Measurements from ENCODE around the gene SH3GL2.

SH3GL2 gene

GRCh38 chr9:17574342-17574741, 4.5 kb upstream of the SH3GL2 start:
- Histone ChIP-seq H3K4me1 (ENCODE audit: control insufficient read depth, insufficient read depth, low read length, unreplicated experiment) (no peaks in the 10 kb centered on the region), H3K4me3 (ENCODE audit: low read depth, low read length) (no peak overlapping the region), H3K27me3 (ENCODE audit: insufficient read depth, low read length) (peaks cover 68% of the 10 kb centered on the region), H3K79me2 (ENCODE audit: control insufficient read depth, insufficient read depth, low read length, unreplicated experiment) (no peaks in the 10 kb centered on the region), H3K36me3 (ENCODE audit: insufficient read depth, low read length) (no peaks in the 10 kb centered on the region), H2AFZ (ENCODE audit: low read length, unreplicated experiment) (no peak overlapping the region), H3K27ac (ENCODE audit: low read depth, low read length) (no peak overlapping the region)

- Histone ChIP-seq H2AFZ (ENCODE audit: low read length, unreplicated experiment) (peak overlapping the region; percentile 1), H3K4me1 (ENCODE audit: control insufficient read depth, insufficient read depth, low read length, unreplicated experiment) (no peaks in the 10 kb centered on the region), H3K4me3 (ENCODE audit: low read depth, low read length) (peak overlapping the region; percentile 60), H3K36me3 (ENCODE audit: insufficient read depth, low read length) (no peaks in the 10 kb centered on the region), H3K79me2 (ENCODE audit: control insufficient read depth, insufficient read depth, low read length, unreplicated experiment) (no peaks in the 10 kb centered on the region), H3K27ac (ENCODE audit: low read depth, low read length) (no peak overlapping the region), H3K27me3 (ENCODE audit: insufficient read depth, low read length) (peaks cover 89% of the 10 kb centered on the region)
Observed at GRCh38 chr9:17578577-17578910, 322 bp upstream of the SH3GL2 start.

DNA sequence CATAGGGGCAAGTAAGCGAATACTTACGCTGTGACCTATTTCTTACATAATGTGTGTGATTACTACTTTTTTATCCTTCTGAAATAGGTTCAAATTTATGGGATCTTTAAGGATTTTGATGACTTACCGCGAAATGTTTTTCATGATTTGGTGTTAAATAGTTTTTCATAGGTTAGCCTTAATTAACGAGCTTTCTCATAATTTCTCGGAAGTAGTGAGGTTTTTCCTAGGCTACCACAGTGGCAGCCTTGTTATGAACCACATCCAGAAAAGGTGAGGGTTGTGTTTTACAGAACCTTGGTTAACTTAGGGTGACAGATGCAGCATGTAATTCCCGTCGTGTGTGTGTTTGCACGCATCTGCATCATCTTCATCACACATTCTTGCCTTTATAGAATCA, 1.3 kb downstream of the SH3GL2 start:
- Histone ChIP-seq H3K36me3 (ENCODE audit: insufficient read depth, low read length) (no peaks in the 10 kb centered on the region), H2AFZ (ENCODE audit: low read length, unreplicated experiment) (no peak overlapping the region), H3K27ac (ENCODE audit: low read depth, low read length) (no peak overlapping the region), H3K79me2 (ENCODE audit: control insufficient read depth, insufficient read depth, low read length, unreplicated experiment) (no peaks in the 10 kb centered on the region), H3K4me1 (ENCODE audit: control insufficient read depth, insufficient read depth, low read length, unreplicated experiment) (no peaks in the 10 kb centered on the region), H3K4me3 (ENCODE audit: low read depth, low read length) (no peak overlapping the region), H3K27me3 (ENCODE audit: insufficient read depth, low read length) (peaks cover 83% of the 10 kb centered on the region)

GRCh38 chr9:17587113-17587512, 8.2 kb downstream of the SH3GL2 start:
- Histone ChIP-seq H2AFZ (ENCODE audit: low read length, unreplicated experiment) (no peak overlapping the region), H3K79me2 (ENCODE audit: control insufficient read depth, insufficient read depth, low read length, unreplicated experiment) (no peaks in the 10 kb centered on the region), H3K4me1 (ENCODE audit: control insufficient read depth, insufficient read depth, low read length, unreplicated experiment) (no peaks in the 10 kb centered on the region), H3K27ac (ENCODE audit: low read depth, low read length) (no peak overlapping the region), H3K36me3 (ENCODE audit: insufficient read depth, low read length) (no peaks in the 10 kb centered on the region), H3K27me3 (ENCODE audit: insufficient read depth, low read length) (peaks cover 65% of the 10 kb centered on the region), H3K4me3 (ENCODE audit: low read depth, low read length) (no peak overlapping the region)

DNA sequence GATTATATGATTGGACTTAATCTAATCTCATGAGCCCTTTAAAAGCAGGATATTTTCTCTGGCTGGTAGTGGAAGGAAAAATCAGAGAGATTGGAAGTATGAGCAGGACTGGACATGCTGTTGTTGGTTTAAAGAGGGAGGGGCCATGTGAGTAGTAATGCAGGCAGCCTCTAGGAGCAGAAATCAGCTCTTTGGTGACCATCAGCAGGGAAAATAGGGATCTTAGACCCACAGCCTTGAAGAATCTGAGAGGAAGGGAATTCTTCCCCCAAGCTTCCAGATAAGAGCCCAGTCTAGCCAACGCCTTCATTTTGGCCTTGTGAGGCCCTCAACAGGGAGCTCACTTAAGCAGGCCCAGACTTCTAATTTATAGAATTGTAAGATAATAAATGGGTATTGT, 9.5 kb downstream of the SH3GL2 start:
- no peaks in the 10 kb centered on the region for H3K4me1 ChIP-seq (ENCODE audit: control insufficient read depth, insufficient read depth, low read length, unreplicated experiment)
- no peaks in the 10 kb centered on the region for H3K36me3 ChIP-seq (ENCODE audit: insufficient read depth, low read length)
- no peak overlapping the region for H3K27ac ChIP-seq (ENCODE audit: low read depth, low read length)
- no peak overlapping the region for H2AFZ ChIP-seq (ENCODE audit: low read length, unreplicated experiment)
- H3K79me2 ChIP-seq (ENCODE audit: control insufficient read depth, insufficient read depth, low read length, unreplicated experiment), result no peaks in the 10 kb centered on the region
- H3K27me3 ChIP-seq (ENCODE audit: insufficient read depth, low read length), result peaks cover 66% of the 10 kb centered on the region
- no peak overlapping the region for H3K4me3 ChIP-seq (ENCODE audit: low read depth, low read length)

DNA sequence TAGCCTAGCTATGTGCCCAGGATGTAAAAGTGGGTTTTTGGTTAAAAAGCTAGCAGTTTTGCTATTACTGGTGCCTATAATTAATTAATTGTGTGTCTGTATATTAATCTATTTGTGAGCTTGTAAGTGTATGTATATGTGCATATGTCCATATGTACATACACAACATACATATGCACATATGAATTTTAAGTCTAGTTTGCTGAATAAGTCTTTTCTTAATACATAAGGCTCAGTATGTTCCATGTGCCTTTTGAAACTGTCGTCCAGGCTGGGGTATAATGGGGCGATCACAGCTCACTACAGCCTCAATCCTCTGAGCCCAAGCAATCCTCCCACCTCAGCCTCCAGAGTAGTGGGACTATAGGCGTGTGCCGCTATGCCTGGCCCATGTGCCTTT, 10.1 kb downstream of the SH3GL2 start:
- Histone ChIP-seq H3K79me2 (ENCODE audit: control insufficient read depth, insufficient read depth, low read length, unreplicated experiment) (no peaks in the 10 kb centered on the region), H3K36me3 (ENCODE audit: insufficient read depth, low read length) (no peaks in the 10 kb centered on the region), H3K27me3 (ENCODE audit: insufficient read depth, low read length) (peaks cover 72% of the 10 kb centered on the region), H2AFZ (ENCODE audit: low read length, unreplicated experiment) (no peak overlapping the region), H3K4me1 (ENCODE audit: control insufficient read depth, insufficient read depth, low read length, unreplicated experiment) (no peaks in the 10 kb centered on the region), H3K4me3 (ENCODE audit: low read depth, low read length) (no peak overlapping the region), H3K27ac (ENCODE audit: low read depth, low read length) (no peak overlapping the region)

DNA sequence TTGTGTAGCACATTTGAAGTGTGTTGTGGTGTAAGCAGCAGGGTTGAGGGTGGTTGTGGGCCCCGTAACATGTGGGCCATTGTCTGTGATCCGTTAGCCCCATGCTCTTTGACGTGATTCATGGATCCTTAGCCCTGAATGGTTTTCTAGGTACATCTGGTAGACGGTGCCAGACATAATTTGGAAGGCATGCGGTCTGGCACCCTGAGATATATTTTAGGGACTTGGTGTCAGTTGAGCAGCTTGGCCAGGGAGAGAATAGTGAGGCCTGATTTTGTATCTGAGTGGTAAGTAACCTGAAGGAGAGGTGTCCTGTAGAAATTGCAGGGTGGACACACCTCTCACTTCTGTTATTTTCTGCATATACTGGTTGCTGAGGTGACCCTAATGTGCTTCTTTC, 10.9 kb downstream of the SH3GL2 start:
- H3K4me3 ChIP-seq (ENCODE audit: low read depth, low read length), result no peak overlapping the region
- no peaks in the 10 kb centered on the region for H3K79me2 ChIP-seq (ENCODE audit: control insufficient read depth, insufficient read depth, low read length, unreplicated experiment)

GRCh38 chr9:17594961-17595360, 16.1 kb downstream of the SH3GL2 start:
- Histone ChIP-seq H3K36me3 (ENCODE audit: insufficient read depth, low read length) (no peaks in the 10 kb centered on the region), H3K4me3 (ENCODE audit: low read depth, low read length) (no peak overlapping the region), H3K4me1 (ENCODE audit: control insufficient read depth, insufficient read depth, low read length, unreplicated experiment) (no peaks in the 10 kb centered on the region), H2AFZ (ENCODE audit: low read length, unreplicated experiment) (no peak overlapping the region), H3K79me2 (ENCODE audit: control insufficient read depth, insufficient read depth, low read length, unreplicated experiment) (no peaks in the 10 kb centered on the region), H3K27me3 (ENCODE audit: insufficient read depth, low read length) (peaks cover 80% of the 10 kb centered on the region), H3K27ac (ENCODE audit: low read depth, low read length) (no peak overlapping the region)

More for the DNA sequence above, 10.9 kb downstream of the SH3GL2 start:
- no peak overlapping the region for H2AFZ ChIP-seq (ENCODE audit: low read length, unreplicated experiment)
- H3K27me3 ChIP-seq (ENCODE audit: insufficient read depth, low read length), result peaks cover 75% of the 10 kb centered on the region
- no peaks in the 10 kb centered on the region for H3K4me1 ChIP-seq (ENCODE audit: control insufficient read depth, insufficient read depth, low read length, unreplicated experiment)
- no peak overlapping the region for H3K27ac ChIP-seq (ENCODE audit: low read depth, low read length)
- no peaks in the 10 kb centered on the region for H3K36me3 ChIP-seq (ENCODE audit: insufficient read depth, low read length)

DNA sequence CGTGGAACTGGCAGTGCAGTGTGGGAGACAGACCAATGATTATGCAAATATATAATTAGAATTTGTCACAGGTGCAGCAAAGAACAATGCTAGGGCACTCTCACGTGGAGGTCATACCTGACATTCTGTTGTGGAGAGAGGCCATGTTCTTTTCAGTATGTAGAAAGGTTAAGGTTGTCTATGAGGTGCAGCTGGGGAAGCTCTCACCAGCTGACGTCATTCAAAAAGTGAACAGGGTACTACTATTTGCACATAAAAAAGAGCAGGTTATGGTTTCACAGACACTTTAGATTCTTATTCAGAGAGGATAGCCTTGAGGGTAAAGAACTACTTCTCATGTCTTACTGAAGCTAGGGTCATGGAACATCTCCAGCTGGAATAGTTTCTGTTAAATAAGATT, 19.1 kb downstream of the SH3GL2 start:
- Histone ChIP-seq H3K36me3 (ENCODE audit: insufficient read depth, low read length) (no peaks in the 10 kb centered on the region), H3K4me1 (ENCODE audit: control insufficient read depth, insufficient read depth, low read length, unreplicated experiment) (no peaks in the 10 kb centered on the region), H3K27me3 (ENCODE audit: insufficient read depth, low read length) (peaks cover 83% of the 10 kb centered on the region), H3K27ac (ENCODE audit: low read depth, low read length) (no peak overlapping the region), H3K4me3 (ENCODE audit: low read depth, low read length) (no peak overlapping the region), H2AFZ (ENCODE audit: low read length, unreplicated experiment) (no peak overlapping the region), H3K79me2 (ENCODE audit: control insufficient read depth, insufficient read depth, low read length, unreplicated experiment) (no peaks in the 10 kb centered on the region)

GRCh38 chr9:17600962-17601593, 22.2 kb downstream of the SH3GL2 start:
- no peak overlapping the region for H2AFZ ChIP-seq (ENCODE audit: low read length, unreplicated experiment)
- peaks cover 69% of the 10 kb centered on the region for H3K27me3 ChIP-seq (ENCODE audit: insufficient read depth, low read length)
- H3K27ac ChIP-seq (ENCODE audit: low read depth, low read length), result no peak overlapping the region
- H3K36me3 ChIP-seq (ENCODE audit: insufficient read depth, low read length), result no peaks in the 10 kb centered on the region
- H3K4me3 ChIP-seq (ENCODE audit: low read depth, low read length), result no peak overlapping the region
- H3K79me2 ChIP-seq (ENCODE audit: control insufficient read depth, insufficient read depth, low read length, unreplicated experiment), result no peaks in the 10 kb centered on the region
- H3K4me1 ChIP-seq (ENCODE audit: control insufficient read depth, insufficient read depth, low read length, unreplicated experiment), result no peaks in the 10 kb centered on the region

DNA sequence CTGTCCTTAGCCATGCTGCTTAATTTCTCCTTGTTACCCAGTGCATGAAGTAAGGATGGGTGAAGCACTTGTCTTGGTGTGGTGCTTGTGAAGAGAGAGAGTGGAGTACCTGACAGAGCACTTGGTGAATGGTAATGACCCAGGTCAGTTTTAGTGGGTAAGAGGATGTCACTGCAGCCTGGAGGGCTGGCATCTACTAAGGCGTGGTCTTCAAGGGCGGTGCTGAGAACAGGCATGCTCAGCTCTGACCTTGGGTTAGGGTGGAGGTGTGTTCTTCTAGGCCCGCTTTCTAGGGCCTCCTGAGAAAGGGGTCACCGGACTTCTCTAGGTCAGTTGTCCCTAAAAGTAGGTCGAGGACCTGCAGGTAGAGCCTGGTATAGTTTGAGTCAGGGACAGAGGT, 25.7 kb downstream of the SH3GL2 start:
- Histone ChIP-seq H3K27me3 (ENCODE audit: insufficient read depth, low read length) (peaks cover 70% of the 10 kb centered on the region), H3K36me3 (ENCODE audit: insufficient read depth, low read length) (no peaks in the 10 kb centered on the region), H3K4me1 (ENCODE audit: control insufficient read depth, insufficient read depth, low read length, unreplicated experiment) (no peaks in the 10 kb centered on the region), H3K79me2 (ENCODE audit: control insufficient read depth, insufficient read depth, low read length, unreplicated experiment) (no peaks in the 10 kb centered on the region), H2AFZ (ENCODE audit: low read length, unreplicated experiment) (no peak overlapping the region), H3K4me3 (ENCODE audit: low read depth, low read length) (no peak overlapping the region), H3K27ac (ENCODE audit: low read depth, low read length) (no peak overlapping the region)

Measured in ACC112 (cell line).